Activated effector memory CD4-positive, alpha-beta T cell treated with Interleukin-2 at 50 U/mL for 16 hours (primary cell): ENCODE measurements around the gene SAMD9L.
A peak's percentile ranks its signal among the peaks of the same experiment; 100 is the strongest.

ENCODE experiments used
- DNase-seq: peaks from one replicate; pipeline ENCODE4 v3.0.0-alpha.2; 2020

The SAMD9L gene

DNA sequence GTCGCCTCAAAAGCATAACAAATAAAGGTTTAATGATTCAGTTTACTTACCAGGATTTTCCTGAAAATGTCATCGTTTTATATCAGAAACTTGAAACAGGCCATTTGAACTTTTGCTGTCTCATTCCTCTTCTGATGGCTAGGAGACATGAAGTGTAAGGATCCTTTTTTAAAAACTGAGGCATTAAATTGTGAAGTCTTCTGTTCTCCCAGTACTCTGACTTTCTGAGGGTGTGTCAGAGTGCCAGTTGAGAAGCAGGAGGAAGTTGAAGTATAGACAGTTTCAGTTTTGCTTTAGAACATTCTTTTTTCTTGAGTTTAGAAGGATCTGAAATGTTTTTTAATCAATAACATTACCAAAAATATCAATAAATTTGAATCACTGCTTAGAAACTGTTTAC is at the start of gene SAMD9L:
SAMD9L (minus strand) TSS at position 242 of the 400 bp plus-strand sequence. CDS start 12,414 bp downstream, outside the sequence.
- DNase-seq: no peak

DNA sequence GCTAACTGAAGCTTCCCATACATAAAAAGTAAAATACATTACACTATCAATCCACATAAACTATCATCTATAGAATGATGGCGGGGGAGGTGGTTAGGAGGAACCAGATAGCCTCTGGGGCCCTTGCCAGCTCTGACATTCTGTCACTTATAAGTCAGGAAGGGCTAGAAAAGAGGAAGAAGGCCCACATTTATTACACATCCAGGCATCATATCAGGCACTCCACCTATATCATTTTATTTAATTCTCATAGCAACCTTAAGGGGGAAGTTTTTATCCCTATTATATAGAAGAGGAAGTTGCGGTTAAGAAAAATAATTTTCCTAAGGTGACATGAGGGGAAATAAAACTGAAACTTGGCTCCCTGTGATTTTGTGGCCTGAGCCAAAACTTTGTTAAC is 48.2 kb upstream of the SAMD9L start:
- no peak for DNase-seq

DNA sequence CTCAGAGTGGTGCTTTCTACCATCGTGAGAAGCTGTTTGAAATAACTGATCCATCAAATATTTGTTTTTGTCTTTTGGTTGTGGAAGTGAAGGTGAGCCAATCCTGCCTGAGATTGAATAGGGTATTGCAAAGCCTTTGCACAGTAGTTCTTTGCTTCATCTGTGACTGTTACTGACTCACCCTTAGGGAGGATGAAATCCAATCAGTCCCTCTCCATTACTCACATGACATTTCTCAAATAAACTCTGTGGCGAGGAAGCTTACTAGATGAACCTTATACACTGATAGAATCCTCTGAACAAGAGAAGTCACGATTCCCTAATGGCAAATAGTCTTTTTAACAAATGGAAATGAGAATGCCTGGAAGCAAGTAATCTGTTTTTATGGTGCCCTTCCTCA is 46.2 kb upstream of the SAMD9L start:
- DNase-seq: no peak

DNA sequence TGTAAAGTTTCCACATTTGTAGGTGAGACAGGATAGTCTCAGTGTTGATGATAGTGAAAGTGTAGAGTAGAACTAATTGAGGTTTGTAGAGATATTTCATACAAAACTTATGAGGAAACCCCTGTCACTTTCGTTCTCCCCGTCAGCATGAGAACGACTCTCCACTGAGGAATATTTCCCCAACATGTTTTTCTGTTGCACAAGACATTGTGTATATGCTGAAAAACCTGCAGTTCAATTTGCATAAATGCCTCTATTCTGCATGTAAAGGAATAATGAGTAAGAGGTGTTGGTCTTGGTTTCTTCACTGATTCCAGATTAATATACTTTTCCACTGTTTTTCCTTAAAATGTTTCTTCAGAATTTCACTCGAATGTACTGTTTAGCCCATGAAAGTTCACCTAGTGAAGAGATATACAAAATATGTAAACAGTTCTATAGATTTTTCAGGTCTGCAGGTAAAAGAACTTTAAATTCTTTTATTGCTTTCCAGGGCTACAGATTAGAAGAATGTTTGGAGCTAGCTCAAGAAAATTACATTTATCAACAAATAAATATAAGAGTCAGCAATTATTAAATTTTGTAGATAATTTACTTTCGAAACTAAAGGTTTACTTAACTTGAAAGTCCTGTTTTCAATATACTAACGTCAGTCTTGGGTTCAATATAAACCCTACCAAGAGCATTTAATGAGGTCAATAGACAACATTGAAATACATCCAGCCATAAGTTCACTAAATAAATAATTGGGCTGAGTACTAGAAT is 40.9 kb upstream of the SAMD9L start:
- DNase-seq: no peak

DNA sequence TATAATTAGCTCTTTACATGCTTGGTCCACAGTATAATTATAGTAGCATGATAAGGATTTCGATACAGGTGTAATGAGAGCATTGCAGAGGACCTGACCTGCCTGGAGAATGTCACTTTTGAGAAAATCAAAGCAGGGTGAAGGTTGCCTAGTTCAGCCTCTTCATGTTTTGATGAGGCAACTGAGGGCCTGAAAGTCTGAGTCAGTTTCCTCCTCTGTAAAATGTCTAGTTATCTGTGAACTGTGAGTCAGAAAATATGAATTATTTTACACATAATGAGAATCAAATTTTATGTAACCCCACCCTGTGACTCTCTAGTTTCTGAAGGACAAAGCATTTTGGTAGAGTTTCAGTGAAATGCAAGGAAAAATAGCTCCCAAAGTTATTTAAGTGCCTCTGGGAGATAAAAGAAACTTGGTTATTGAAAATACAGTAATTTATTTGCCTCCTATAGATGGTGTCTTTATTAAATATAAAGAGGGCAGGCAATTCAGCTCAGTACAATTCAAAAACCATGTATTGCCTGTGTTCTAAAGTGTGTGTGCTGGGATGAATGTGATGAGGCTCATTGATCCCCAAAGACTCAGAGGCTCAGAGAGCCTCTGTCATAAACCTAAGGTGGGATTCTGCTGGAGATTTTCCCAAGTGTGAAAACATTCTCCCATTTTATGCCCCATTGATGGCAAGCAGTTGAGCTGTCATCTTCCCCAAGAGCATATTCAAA is 37.3 kb upstream of the SAMD9L start:
- DNase-seq: no peak

DNA sequence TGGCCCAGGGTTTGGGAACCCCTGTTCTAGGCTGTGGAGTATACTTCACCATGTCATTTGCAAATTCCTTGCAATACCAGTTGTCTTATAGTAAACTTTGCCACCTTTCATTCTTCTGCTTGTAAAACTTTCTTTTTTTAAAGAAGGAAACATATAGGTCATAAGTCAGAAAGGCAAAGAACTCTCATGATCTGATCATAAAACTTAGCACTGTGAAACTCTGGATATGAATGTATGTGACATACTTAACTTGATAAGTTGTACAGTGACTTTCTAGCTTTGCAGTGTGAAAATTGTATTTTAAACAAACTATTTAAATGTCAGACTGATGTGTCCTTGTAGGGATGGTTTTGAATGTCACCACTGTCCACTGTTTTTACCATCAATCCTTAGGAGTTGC is 31.0 kb upstream of the SAMD9L start:
- DNase-seq: no peak

GRCh38 chr7:93178213-93178612 is 30.0 kb upstream of the SAMD9L start:
- no peak for DNase-seq

GRCh38 chr7:93176992-93177580 is 28.9 kb upstream of the SAMD9L start:
- no peak for DNase-seq

DNA sequence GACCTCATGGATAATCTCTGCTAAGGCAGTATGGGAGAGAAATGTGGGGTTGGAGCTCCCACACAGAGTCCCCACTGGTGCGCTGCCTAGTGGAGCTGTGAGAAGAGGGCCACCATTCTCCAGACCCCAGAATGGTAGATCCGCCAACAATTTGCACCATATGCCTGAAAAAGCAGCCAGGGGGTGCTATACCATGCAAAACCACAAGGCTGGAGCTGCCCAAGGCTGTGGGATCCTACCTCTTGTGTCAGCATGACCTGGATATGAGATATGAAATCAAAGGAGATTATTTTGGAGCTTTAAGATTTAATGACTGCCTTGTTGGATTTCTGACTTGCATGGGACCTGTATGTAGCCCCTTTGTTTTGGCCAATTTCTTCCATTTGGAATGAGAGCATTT is 27.0 kb upstream of the SAMD9L start:
- no peak for DNase-seq

DNA sequence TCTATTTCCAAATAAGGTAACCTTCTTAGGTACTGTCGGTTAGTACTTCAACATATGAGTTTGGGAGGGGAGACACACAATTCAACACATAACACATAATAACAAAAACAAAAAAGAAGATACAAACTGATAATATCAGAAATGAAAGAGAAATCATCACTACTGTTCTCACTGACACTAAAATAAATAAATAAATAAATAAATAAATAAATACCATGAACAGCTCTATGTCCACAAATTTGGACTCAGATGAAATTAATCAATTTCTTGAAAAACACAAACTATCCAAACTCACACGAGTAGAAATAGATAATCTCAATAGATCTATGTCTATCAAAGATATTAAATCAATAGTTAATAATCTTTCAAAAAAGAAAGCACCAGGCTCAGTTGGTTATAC is 24.5 kb upstream of the SAMD9L start:
- no peak for DNase-seq

- DNase-seq: no peak
Measured at GRCh38 chr7:93171606-93172226, 23.5 kb upstream of the SAMD9L start.

DNA sequence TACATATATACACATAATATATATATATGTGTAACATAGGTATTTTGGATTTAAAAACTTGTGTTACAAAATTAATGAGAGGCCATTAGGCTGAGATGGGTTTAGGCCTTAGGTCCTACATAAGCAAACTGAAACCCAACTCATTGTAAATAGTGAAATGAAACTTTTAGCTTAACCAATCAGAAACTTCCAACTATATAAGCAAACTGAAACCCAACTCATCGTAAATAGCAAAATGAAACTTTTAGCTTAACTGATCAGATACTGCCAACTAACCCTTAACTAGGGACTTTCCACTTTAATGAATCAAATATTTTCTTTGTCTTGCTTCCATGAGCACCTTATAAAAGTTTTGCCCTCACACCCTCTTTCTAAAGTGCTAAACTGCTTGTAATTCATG is 17.3 kb upstream of the SAMD9L start:
- no peak for DNase-seq

DNA sequence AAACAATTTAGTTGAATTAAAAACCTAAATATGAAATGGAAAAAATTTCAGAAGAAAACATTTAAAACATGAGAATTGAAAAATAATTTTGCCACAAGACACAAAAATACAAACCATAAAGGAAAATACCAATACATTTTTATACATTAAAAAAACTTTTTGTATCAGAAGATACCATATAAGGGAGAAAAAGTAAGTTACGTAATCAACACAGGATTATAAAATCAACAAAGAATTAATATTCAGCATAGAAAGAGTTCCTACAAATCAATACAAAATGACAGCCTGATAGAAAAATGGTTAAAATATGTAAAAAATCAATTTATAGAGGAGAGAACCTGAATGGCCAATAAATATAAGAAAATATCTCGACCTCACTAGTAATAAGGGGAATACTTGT is 16.6 kb upstream of the SAMD9L start:
- no peak for DNase-seq

- no peak for DNase-seq
Measured at GRCh38 chr7:93161181-93161762, 13.1 kb upstream of the SAMD9L start.

- no peak for DNase-seq
Measured at GRCh38 chr7:93160410-93160809, 12.2 kb upstream of the SAMD9L start.

DNA sequence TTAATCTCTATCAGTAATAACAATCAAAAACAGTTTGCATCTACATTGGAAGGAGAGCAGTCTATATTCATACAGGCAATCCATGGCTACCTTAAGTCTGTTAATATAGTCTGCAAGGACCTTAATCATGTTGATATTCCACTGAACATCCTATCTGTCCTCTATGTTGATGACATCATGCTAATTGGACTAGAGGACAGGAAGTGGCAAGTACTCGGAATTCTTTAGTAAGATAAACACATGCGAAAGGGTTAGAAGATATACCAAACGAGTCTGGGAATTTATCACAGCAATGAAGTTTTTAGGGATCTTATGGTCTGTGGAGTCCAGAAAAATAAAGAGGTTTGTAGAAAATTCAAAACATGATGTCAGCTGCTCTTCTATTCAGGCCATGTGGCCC is 11.3 kb upstream of the SAMD9L start:
- DNase-seq: no peak

DNA sequence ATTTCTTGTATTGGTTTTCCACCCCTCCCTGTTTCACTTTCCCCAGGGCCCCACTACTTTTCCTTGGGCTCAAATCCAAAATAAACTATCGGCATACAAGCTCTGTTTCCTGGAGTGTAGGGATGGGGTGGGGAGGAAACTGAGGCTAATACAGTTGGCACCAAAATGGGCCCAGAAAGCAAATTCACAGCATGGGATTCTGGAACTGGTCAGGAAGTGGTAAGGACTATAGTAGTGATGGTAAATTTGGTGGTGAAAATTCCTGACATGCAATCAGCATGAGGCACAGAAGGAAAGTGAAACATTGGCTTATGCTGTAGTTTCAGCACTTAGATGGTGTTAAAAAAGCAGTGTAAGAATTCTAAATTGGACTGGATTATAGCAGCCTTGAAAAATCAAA is 8.7 kb upstream of the SAMD9L start:
- DNase-seq: no peak

DNA sequence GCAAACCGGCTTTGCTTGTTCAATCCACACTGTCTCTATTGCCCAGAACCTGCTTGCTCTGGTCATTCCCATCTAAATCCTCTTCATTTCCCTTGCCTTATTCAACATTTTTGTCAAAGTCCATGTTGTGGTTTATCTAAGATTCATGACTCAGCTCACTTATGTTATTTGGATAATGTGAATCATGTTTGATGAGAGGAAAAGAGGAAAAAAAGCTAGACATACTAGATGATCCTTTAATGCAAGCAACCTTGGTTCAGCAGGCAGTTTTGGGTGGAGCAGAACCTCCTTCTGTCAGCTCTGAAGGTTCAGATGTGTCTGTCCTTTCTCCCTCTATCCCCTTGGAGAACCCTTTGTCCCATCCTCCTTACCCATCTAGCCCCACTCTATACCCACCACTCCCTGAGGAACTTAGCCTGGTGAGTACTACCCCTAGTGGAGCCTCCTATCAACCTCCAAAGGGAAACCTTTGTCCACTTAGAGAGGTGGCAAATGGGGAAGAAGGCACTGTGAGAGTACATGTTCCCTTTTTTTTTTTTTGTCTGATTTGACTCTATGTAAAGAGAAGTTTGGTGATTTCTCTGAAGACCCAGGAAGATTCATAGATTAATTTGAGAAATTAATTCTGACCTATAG is 2.1 kb upstream of the SAMD9L start:
- no peak for DNase-seq

- no peak for DNase-seq
Measured at GRCh38 chr7:93148727-93149126, 542 bp upstream of the SAMD9L start.

- peak; percentile 12 for DNase-seq
Measured at GRCh38 chr7:93147363-93147762, 822 bp downstream of the SAMD9L start.

- no peak for DNase-seq
Measured at GRCh38 chr7:93146472-93147141, 1.6 kb downstream of the SAMD9L start.

GRCh38 chr7:93146036-93146435 is 2.1 kb downstream of the SAMD9L start:
- no peak for DNase-seq
